PC-3 (cell line): ENCODE data around the gene CDK5RAP3. TPM values are rescaled to one million over a fixed set of nuclear protein-coding genes. Genes with fewer than 3 reads are reported as not detected.
A peak's percentile ranks its signal among the peaks of the same experiment; 100 is the strongest.
"Not testable (repeated sequence)": the region's sequence is repeated elsewhere in the genome, so short reads cannot be mapped to it uniquely, and the experiment has no call there.

Experiments
- ATAC-seq: fragments of 200-7000 bp; cut with Tn5 transposase; 2 replicates; pipeline ENCODE4 v1.9.1; 2020; ENCODE audit warnings: mild to moderate bottlenecking, moderate library complexity
- BruUV-seq: library from RNA; stranded (reverse); fragments of 400-500 nt; replicated peaks from 2 replicates; lab custom pipeline; 2021; lab: Mats Ljungman, UMichigan
- CTCF ChIA-PET: fragments of 300-600 bp; sonication (Branson Sonifier 250); formaldehyde crosslinking; loops from one replicate; lab custom pipeline; 2022; ENCODE audit warnings: antibody characterized with exemption; lab: Charles Lee
- POLR2A ChIA-PET: fragments of 300-600 bp; sonication (Branson Sonifier 250); formaldehyde crosslinking; loops from one replicate; lab custom pipeline; 2022; ENCODE audit warnings: antibody characterized with exemption; ENCODE audit not compliant: unreplicated experiment; lab: Charles Lee
- DNase-seq: peaks from one replicate; pipeline ENCODE4 v3.0.0-alpha.2; 2015
- H2AFZ ChIP-seq: fragments of 300-600 bp; sonication (generic); 2 replicates; pipeline ENCODE4 v1.6.0; 2016; ENCODE audit warnings: antibody characterized with exemption, low read length
- H3F3A ChIP-seq: fragments of 300-600 bp; sonication (generic); one replicate; pipeline ENCODE4 v1.6.0; 2017; ENCODE audit warnings: antibody characterized with exemption, low read length, control low read depth, mild to moderate bottlenecking; ENCODE audit not compliant: unreplicated experiment
- H3K27ac ChIP-seq: fragments of 300-600 bp; sonication (generic); 2 replicates; pipeline ENCODE4 v1.5.1; 2016; ENCODE audit warnings: mild to moderate bottlenecking, low read length
- H3K27me3 ChIP-seq: fragments of 300-600 bp; sonication (generic); 2 replicates; pipeline ENCODE4 v1.6.1; 2016; ENCODE audit warnings: low read length, mixed read lengths
- H3K36me3 ChIP-seq: fragments of 300-600 bp; sonication (generic); 2 replicates; pipeline ENCODE4 v1.6.1; 2016; ENCODE audit warnings: low read depth, mixed run types, low read length, mixed read lengths
- H3K4me1 ChIP-seq: fragments of 300-600 bp; sonication (generic); 2 replicates; pipeline ENCODE4 v1.5.1; 2016; ENCODE audit warnings: low read length; ENCODE audit not compliant: insufficient read depth
- H3K4me2 ChIP-seq: fragments of 300-600 bp; sonication (generic); 2 replicates; pipeline ENCODE4 v1.6.0; 2016; ENCODE audit warnings: low read length
- H3K4me3 ChIP-seq: fragments of 300-600 bp; sonication (generic); 2 replicates; pipeline ENCODE4 v1.5.1; 2016; ENCODE audit warnings: mild to moderate bottlenecking, low read length, mixed read lengths
- H3K79me2 ChIP-seq: fragments of 300-600 bp; sonication (generic); 2 replicates; pipeline ENCODE4 v1.6.1; 2017; ENCODE audit warnings: low read length, mixed read lengths
- H3K9ac ChIP-seq: fragments of 300-600 bp; sonication (generic); 2 replicates; pipeline ENCODE4 v1.6.0; 2016; ENCODE audit warnings: mild to moderate bottlenecking, low read length
- H3K9me2 ChIP-seq: fragments of 300-600 bp; sonication (generic); replicated peaks from 2 replicates; pipeline ENCODE4 v1.6.1; 2016; ENCODE audit warnings: mixed run types, low read length, mixed read lengths
- H3K9me3 ChIP-seq: fragments of 300-600 bp; sonication (generic); 2 replicates; pipeline ENCODE4 v1.6.1; 2016; ENCODE audit warnings: low read length, mixed read lengths
- H4K20me1 ChIP-seq: fragments of 300-600 bp; sonication (generic); 2 replicates; pipeline ENCODE4 v1.6.1; 2016; ENCODE audit warnings: low read length, mixed read lengths
- EZH2 ChIP-seq: fragments of 300-600 bp; sonication (generic); IDR thresholded peaks from one replicate; pipeline ENCODE4 v1.6.1; 2017; ENCODE audit warnings: antibody characterized with exemption, mild to moderate bottlenecking, low read length; ENCODE audit not compliant: unreplicated experiment
- EZH2phosphoT487 ChIP-seq: fragments of 300-600 bp; sonication (generic); IDR thresholded peaks from 2 replicates; pipeline ENCODE4 v1.6.1; 2018; ENCODE audit warnings: mild to moderate bottlenecking, antibody characterized with exemption, low read length, borderline replicate concordance
- intact Hi-C: fragments of 100-400 bp; cut with micrococcal nuclease; formaldehyde crosslinking; loops from 2 replicates; pipeline ENCODE4 v1.9.0; 2023
- total RNA-seq: library from RNA; depleted of rRNA; stranded (reverse); fragments of >200 nt; gene quantifications from 2 replicates; pipeline ENCODE4 v1.2.3, GENCODE V29; 2014
- TF ChIP-seq, protein P1 (sequence below): fragments of 300-600 bp; sonication (generic); conservative IDR thresholded peaks from 2 replicates; pipeline ENCODE4 v1.5.1; 2017; ENCODE audit warnings: antibody characterized with exemption, low read depth, mild to moderate bottlenecking, low read length

CDK5RAP3 gene
- total RNA-seq, 1 experiment from 2014 or later = 193 TPM

GRCh38 chr17:48016112-48016511 lies 45.2 kb downstream of the CDK5RAP3 start:
- CTCF ChIA-PET = interaction anchor here (0.6 to 1.1 kb wide), 3 partner anchors 12 to 132 kb away, joined by 3 to 6 read pairs (median 4); no protein-coding TSS in a partner anchor
- Histone ChIP-seq H3K9me2 (no peaks in the 10 kb centered on the region), H3K4me2 (no peak overlapping the region), H2AFZ (no peak overlapping the region), H4K20me1 (no peaks in the 10 kb centered on the region), H3K4me1 (peaks cover 12% of the 10 kb centered on the region), H3K27ac (no peak overlapping the region), H3K9ac (no peak overlapping the region), H3F3A (no peaks in the 10 kb centered on the region), H3K79me2 (no peaks in the 10 kb centered on the region), H3K4me3 (no peak overlapping the region), H3K9me3 (no peaks in the 10 kb centered on the region), H3K36me3 (no peaks in the 10 kb centered on the region), H3K27me3 (no peaks in the 10 kb centered on the region)
- intact Hi-C loops = no loop called here
- TF ChIP-seq EZH2phosphoT487 = no peak
- no peak for TF ChIP-seq EZH2
- TF ChIP-seq, protein P1, sequence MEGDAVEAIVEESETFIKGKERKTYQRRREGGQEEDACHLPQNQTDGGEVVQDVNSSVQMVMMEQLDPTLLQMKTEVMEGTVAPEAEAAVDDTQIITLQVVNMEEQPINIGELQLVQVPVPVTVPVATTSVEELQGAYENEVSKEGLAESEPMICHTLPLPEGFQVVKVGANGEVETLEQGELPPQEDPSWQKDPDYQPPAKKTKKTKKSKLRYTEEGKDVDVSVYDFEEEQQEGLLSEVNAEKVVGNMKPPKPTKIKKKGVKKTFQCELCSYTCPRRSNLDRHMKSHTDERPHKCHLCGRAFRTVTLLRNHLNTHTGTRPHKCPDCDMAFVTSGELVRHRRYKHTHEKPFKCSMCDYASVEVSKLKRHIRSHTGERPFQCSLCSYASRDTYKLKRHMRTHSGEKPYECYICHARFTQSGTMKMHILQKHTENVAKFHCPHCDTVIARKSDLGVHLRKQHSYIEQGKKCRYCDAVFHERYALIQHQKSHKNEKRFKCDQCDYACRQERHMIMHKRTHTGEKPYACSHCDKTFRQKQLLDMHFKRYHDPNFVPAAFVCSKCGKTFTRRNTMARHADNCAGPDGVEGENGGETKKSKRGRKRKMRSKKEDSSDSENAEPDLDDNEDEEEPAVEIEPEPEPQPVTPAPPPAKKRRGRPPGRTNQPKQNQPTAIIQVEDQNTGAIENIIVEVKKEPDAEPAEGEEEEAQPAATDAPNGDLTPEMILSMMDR = no peak
- POLR2A ChIA-PET = interaction anchor here (0.7 kb wide), 1 partner anchor 32 kb away, joined by 5 read pairs; the partner anchor contains the start of gene NFE2L1
- DNase-seq = peak; percentile 35
- ATAC-seq = peak; percentile 2; the same call in 1 of the 2 replicates
- BruUV-seq = no TSS peak

DNA sequence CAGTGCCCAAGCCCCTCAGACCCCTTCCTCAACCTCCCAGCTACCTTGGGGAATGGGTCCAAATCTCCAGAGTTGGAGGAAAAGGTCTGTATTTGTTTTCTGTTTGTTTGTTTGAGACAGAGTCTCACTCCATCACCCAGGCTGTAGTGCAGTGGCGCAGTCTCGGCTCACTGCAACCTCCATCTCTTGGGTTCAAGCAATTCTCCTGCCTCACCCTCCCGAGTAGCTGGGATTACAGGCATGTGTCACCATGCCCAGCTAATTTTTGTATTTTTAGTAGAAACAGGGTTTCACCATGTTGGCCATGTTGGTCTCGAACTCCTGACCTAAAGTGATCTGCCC lies 46.9 kb downstream of the CDK5RAP3 start:
- BruUV-seq, H3K4me2 ChIP-seq, ATAC-seq, H3K27me3 ChIP-seq, H3K4me3 ChIP-seq, H3F3A ChIP-seq, H3K36me3 ChIP-seq, H3K4me1 ChIP-seq, H3K9me3 ChIP-seq, DNase-seq, H3K9ac ChIP-seq, H3K9me2 ChIP-seq, H4K20me1 ChIP-seq, H3K79me2 ChIP-seq, H3K27ac ChIP-seq, H2AFZ ChIP-seq: not testable (repeated sequence)
- CTCF ChIA-PET = interaction anchor here (0.6 to 2.4 kb wide), 11 partner anchors 24 to 226 kb away, joined by 3 to 19 read pairs (median 6); partner anchors contain the start of genes CDK5RAP3, PNPO and SP2
- intact Hi-C loops = loop anchor here (1.0 to 2.0 kb wide), 5 partner anchors 39 to 174 kb away; partner anchors contain the start of genes CDK5RAP3 and SP2
- POLR2A ChIA-PET = interaction anchor here (0.6 to 1.0 kb wide), 2 partner anchors 47 to 54 kb away, joined by 4 to 17 read pairs; partner anchors contain the start of gene CDK5RAP3

DNA sequence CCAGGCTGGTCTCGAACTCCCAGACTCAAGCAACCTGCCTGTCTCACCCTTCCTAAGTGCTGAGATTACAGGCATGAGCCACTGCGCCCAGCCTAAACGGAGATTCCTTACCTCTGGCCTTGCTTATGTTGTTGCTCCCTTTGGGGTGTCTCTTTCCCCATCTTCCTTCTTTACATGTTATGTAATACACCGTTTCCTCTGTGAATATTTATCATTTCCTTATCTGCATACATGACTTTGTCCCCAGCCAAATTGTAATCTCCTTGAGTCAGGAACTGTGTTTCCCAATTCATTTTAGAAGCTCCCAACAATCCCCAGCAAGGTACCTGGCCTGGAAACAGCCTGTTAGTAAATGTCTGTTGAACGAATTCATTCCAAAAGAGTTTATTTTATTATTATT lies 51.0 kb downstream of the CDK5RAP3 start:
- no peak overlapping the region for H3K4me3 ChIP-seq
- peaks cover 39% of the 10 kb centered on the region for H3K4me1 ChIP-seq
- ChIA-PET CTCF (no interaction called here), POLR2A (interaction anchor here (0.7 kb wide), 1 partner anchor 66 kb away, joined by 12 read pairs; no protein-coding TSS in a partner anchor)
- H3K9me2 ChIP-seq = no peaks in the 10 kb centered on the region
- DNase-seq (no peak), ATAC-seq (no peak)
- no peaks in the 10 kb centered on the region for H4K20me1 ChIP-seq
- no peak overlapping the region for H2AFZ ChIP-seq
- BruUV-seq = no TSS peak
- H3K36me3 ChIP-seq = no peaks in the 10 kb centered on the region
- peaks cover 6% of the 10 kb centered on the region for H3F3A ChIP-seq
- no peak overlapping the region for H3K27ac ChIP-seq
- no peaks in the 10 kb centered on the region for H3K9me3 ChIP-seq
- H3K27me3 ChIP-seq = no peaks in the 10 kb centered on the region
- H3K9ac ChIP-seq = no peak overlapping the region
- H3K79me2 ChIP-seq = no peaks in the 10 kb centered on the region
- TF ChIP-seq EZH2 (no peak), EZH2phosphoT487 (no peak)
- TF ChIP-seq, protein P1 = no peak
- intact Hi-C loops = loop anchor here (10.0 kb wide), 3 partner anchors 223 to 463 kb away; no protein-coding TSS in a partner anchor
- H3K4me2 ChIP-seq = no peak overlapping the region
